Thyroid gland (tissue), 4 donors: Measurements from ENCODE around the gene IRS1. TPM values are rescaled to one million over a fixed set of nuclear protein-coding genes. Genes with fewer than 3 reads are reported as not detected.

Experiments used
- DNase-seq, 2 donors: peaks; one replicate each; pipeline ENCODE4 v3.0.0-alpha.2; 2019
- H3K27ac ChIP-seq, 3 donors: fragments of 200-600 bp; sonication (generic); 1 replicate in 2 of 3; 2 replicates in 1 of 3; pipeline ENCODE4 v1.5.1; 2016 to 2019; ENCODE audit warnings: mild to moderate bottlenecking in 1 of 3, moderate library complexity in 1 of 3
- H3K27me3 ChIP-seq: fragments of 200-600 bp; sonication (generic); one replicate; pipeline ENCODE4 v1.5.1; 2019
- H3K36me3 ChIP-seq, 2 donors: fragments of 200-600 bp; sonication (generic); one replicate each; pipeline ENCODE4 v1.5.1; 2016 to 2019
- H3K4me1 ChIP-seq, 2 donors: fragments of 200-600 bp; sonication (generic); one replicate each; pipeline ENCODE4 v1.5.1; 2017 to 2019
- H3K4me3 ChIP-seq, 3 donors: fragments of 200-600 bp; sonication (generic); replicated peaks in 1 of 3; 1 replicate in 2 of 3; 2 replicates in 1 of 3; pipeline ENCODE4 v1.5.1; 2016; ENCODE audit warnings: mild to moderate bottlenecking in 1 of 3
- H3K9me3 ChIP-seq: fragments of 200-600 bp; sonication (generic); one replicate; pipeline ENCODE4 v1.5.1; 2017
- CTCF ChIP-seq, 6 experiments: fragments of 200-600 bp in 3 of 6; fragments of 450-650 bp in 3 of 6; sonication (generic) in 3 of 6; IDR thresholded peaks; one replicate each; pipeline ENCODE4 v1.5.1; 2016 to 2019; ENCODE audit warnings: antibody characterized with exemption in 6 of 6, mild to moderate bottlenecking in 2 of 6, inconsistent platforms in 1 of 6, moderate library complexity in 1 of 6
- POLR2A ChIP-seq, 2 donors: fragments of 450-650 bp; IDR thresholded peaks; one replicate each; pipeline ENCODE4 v1.6.1; 2017; ENCODE audit warnings: antibody characterized with exemption in 2 of 2, mild to moderate bottlenecking in 2 of 2, moderate library complexity in 1 of 2
- WGBS, 2 donors: methylation state at CpG; one replicate each; pipeline ENCODE4 v1.1.5; 2017; 5-methylcytosine and 5-hydroxymethylcytosine counted together
- intact Hi-C: fragments of 100-400 bp; cut with DNase I; formaldehyde crosslinking; loops from one replicate; pipeline ENCODE4 v1.15.1; 2023
- total RNA-seq, 4 donors: library from RNA; depleted of rRNA; stranded (reverse); fragments of >200 nt; gene quantifications; one replicate each; pipeline ENCODE4 v1.2.3, GENCODE V29; 2016

The IRS1 gene
- total RNA-seq, 4 donors from 2014 or later = 61.9 to 166 (median 98.7) TPM

GRCh38 chr2:226783885-226784284 is 15.7 kb downstream of the IRS1 start:
- Histone ChIP-seq H3K4me1 (peaks cover 5 to 26% of the 10 kb centered on the region in 2 donors), H3K27me3 (no peaks in the 10 kb centered on the region), H3K27ac (no peak overlapping the region), H3K36me3 (peaks cover 0 to 2% of the 10 kb centered on the region in 2 donors), H3K4me3 (no peak overlapping the region), H3K9me3 (no peaks in the 10 kb centered on the region)
- intact Hi-C loops = no loop called here
- TF ChIP-seq CTCF (IDR thresholded peaks at IDR 0.05) (no peak), POLR2A (IDR thresholded peaks at IDR 0.05) (no peak)
- no peak for DNase-seq
- 96 to 100% methylated on average over 2 of the region's 2 CpGs for WGBS, 2 donors

DNA sequence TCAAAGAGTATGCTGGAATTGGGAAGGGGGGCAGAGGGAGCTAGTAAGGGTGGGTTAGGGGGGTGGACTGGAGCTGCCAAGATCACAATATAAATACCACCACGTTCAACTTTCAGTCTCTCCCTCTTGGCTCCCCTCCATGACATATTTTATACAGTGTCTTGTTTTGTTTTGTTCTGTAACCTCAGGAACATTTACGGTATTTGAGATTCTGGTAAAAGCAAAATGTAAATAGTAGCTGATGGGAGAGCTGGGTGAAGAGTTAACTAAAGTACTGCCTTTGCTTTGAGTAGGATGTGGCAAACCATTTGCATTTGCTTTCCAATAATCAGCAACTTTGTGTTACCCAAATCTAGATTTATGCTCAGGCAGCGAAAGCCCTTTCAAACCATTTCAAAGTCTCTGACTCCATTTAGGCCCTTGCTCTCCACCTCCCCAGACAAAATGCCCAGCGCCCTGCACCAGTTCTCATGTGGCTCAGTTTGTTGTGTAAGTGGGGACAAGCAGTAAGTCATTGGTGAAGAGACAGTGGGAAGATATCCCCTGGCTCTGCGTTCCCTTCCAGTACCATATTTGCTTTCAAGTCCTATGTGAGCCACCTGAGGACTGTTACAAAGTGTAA is 17.4 kb downstream of the IRS1 start:
- H3K36me3 ChIP-seq = peaks cover 0 to 2% of the 10 kb centered on the region in 2 donors
- TF ChIP-seq CTCF (IDR thresholded peaks at IDR 0.05) (no peak), POLR2A (IDR thresholded peaks at IDR 0.05) (no peak)
- intact Hi-C loops = no loop called here
- H3K9me3 ChIP-seq = no peaks in the 10 kb centered on the region
- WGBS, 2 donors = 61 to 66% methylated on average over 5 of the region's 5 CpGs
- DNase-seq = no peak
- no peak overlapping the region for H3K4me3 ChIP-seq
- H3K27ac ChIP-seq = peak overlapping the region in 1 of 3 donors; percentile 17
- H3K4me1 ChIP-seq = peaks cover 5 to 13% of the 10 kb centered on the region in 2 donors
- no peaks in the 10 kb centered on the region for H3K27me3 ChIP-seq

DNA sequence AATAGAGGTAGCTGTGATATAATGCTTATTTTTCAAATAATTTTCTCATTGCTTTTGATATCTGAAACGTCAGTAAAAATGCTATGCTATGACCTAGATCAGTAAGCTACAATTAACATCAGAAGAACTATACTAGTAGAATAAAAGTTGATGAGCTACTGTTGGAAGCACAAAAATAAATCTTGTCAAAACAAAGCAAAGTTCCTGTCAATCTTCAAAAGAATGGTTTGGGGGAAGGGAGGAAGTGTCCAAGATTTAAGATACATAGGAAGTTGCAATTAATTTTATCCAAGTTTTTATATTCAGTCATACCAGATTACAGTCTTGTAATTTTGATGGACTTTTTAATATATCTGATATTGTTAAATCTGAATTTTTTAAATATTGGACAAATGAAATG is 19.2 kb downstream of the IRS1 start:
- intact Hi-C loops = no loop called here
- no peak overlapping the region for H3K27ac ChIP-seq
- DNase-seq = no peak
- no peaks in the 10 kb centered on the region for H3K9me3 ChIP-seq
- H3K27me3 ChIP-seq = no peaks in the 10 kb centered on the region
- 78 to 88% methylated on average over 1 of the region's 1 CpG for WGBS, 2 donors
- peaks cover 5 to 13% of the 10 kb centered on the region in 2 donors for H3K4me1 ChIP-seq
- no peak for TF ChIP-seq POLR2A (IDR thresholded peaks at IDR 0.05)
- no peak for TF ChIP-seq CTCF (IDR thresholded peaks at IDR 0.05)
- no peak overlapping the region for H3K4me3 ChIP-seq
- peaks cover 0 to 5% of the 10 kb centered on the region in 2 donors for H3K36me3 ChIP-seq

DNA sequence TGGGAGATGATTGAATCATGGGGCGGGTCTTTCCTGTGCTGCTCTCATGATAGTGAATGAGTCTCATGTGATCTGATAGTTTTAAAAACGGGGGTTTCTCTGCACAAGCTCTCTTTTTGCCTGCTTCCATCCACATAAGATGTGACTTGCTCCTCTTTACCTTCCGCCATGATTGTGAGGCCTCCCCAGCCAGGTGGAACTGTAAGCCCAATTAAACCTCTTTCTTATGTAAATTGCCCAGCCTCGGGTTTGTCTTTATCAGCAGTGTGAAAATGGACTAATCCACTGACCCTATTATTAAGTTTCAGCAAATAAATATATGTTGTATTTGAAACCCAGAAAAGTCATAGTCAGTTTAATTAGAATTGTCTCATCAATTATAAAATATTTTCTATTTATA is 22.0 kb downstream of the IRS1 start:
- intact Hi-C loops = no loop called here
- 85 to 89% methylated on average over 4 of the region's 4 CpGs for whole genome bisulfite sequencing, 2 donors
- H3K27me3 ChIP-seq = no peaks in the 10 kb centered on the region
- H3K27ac ChIP-seq = no peak overlapping the region
- TF ChIP-seq POLR2A (IDR thresholded peaks at IDR 0.05) (no peak), CTCF (IDR thresholded peaks at IDR 0.05) (no peak)
- DNase-seq = no peak
- H3K4me3 ChIP-seq = no peak overlapping the region
- no peaks in the 10 kb centered on the region for H3K9me3 ChIP-seq
- peaks cover 0 to 13% of the 10 kb centered on the region in 2 donors for H3K36me3 ChIP-seq
- H3K4me1 ChIP-seq = peaks cover 24 to 26% of the 10 kb centered on the region in 2 donors

- no peak for TF ChIP-seq CTCF (IDR thresholded peaks at IDR 0.05)
- TF ChIP-seq POLR2A (IDR thresholded peaks at IDR 0.05) = no peak
- no peak overlapping the region for H3K27ac ChIP-seq
- intact Hi-C loops = no loop called here
- no peaks in the 10 kb centered on the region for H3K9me3 ChIP-seq
- peaks cover 27 to 35% of the 10 kb centered on the region in 2 donors for H3K4me1 ChIP-seq
- H3K27me3 ChIP-seq = no peaks in the 10 kb centered on the region
- 92 to 95% methylated on average over 4 of the region's 4 CpGs for WGBS, 2 donors
- no peak for DNase-seq
- H3K36me3 ChIP-seq = peaks cover 0 to 13% of the 10 kb centered on the region in 2 donors
- no peak overlapping the region for H3K4me3 ChIP-seq
Observed at GRCh38 chr2:226776104-226776503, 23.5 kb downstream of the IRS1 start.
